Measurements from ENCODE around the gene USF2. TPM values are rescaled to one million over a fixed set of nuclear protein-coding genes. Genes with fewer than 3 reads are reported as not detected.

USF2 gene
- polyA plus RNA-seq, 1 of the 3 experiments (the other 2 are of a cell fraction), result 102 TPM

DNA sequence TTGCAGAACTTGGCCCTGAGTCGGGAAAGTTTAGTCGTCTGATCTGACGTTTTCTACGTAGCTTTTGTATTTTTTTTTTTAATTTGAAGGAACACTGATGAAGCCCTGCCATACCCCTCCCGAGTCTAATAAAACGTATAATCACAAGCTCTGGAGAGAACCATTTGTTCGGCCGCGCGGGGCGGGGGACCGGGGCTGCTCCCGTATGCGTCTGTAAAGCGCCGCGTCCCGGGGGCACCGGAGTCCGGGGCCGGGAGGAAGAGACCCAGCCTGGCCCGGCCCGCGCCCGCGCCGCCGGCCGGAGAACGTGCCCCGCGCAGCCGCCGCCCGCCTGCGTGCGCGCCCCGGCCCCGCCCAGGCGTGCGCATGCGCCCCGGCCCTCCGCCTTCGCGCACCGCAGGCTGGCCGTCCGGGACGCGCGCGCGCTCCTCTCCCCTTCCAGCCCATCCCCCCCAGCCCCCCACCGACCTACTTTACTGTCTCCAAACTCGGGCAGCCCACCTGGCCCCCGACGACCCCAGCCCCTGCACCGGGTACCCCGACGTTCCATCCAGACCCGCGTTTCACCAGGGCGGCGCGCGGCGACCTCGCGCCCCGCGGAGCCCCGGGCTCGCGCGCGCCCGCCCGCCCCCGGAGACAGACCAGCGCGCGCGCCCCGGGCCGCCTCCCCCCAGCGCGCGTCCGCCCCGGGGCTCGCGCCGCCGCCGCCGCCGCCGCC lies 785 bp upstream of the USF2 start:
- Histone ChIP-seq H3K27me3 (ENCODE audit: insufficient read depth) (no peaks in the 10 kb centered on the region), H3K4me2 (peak overlapping the region; percentile 96), H3F3A (replicated peaks; ENCODE audit: insufficient read depth) (peaks cover 4% of the 10 kb centered on the region), H3K79me2 (ENCODE audit: insufficient read depth) (peaks cover 22% of the 10 kb centered on the region), H2AFZ (ENCODE audit: low read depth) (peak overlapping the region; percentile 78), H3K4me1 (ENCODE audit: control insufficient read depth in 1 of 2, insufficient read depth in 2 of 2, low read depth in 1 of 2, low read length in 1 of 2) (peaks cover 4 to 15% of the 10 kb centered on the region in 2 experiments; a peak in 1 of 4 replicates), H3K9me3 (no peaks in the 10 kb centered on the region), H3K36me3 (replicated peaks in 1 of 2; ENCODE audit: control insufficient read depth in 1 of 2, insufficient read depth in 2 of 2, low read length in 1 of 2) (peaks cover 19 to 25% of the 10 kb centered on the region in 2 experiments), H4K20me1 (ENCODE audit: insufficient read depth) (no peaks in the 10 kb centered on the region), H3K9me2 (no peaks in the 10 kb centered on the region), H3K27ac (ENCODE audit: low read depth in 2 of 2, low read length in 1 of 2) (peak overlapping the region; percentile 79 to 95), H3K4me3 (ENCODE audit: low read depth in 2 of 2, low read length in 1 of 2) (peak overlapping the region; percentile 87 to 95), H3K9ac (peak overlapping the region; percentile 92)
- ChIA-PET CTCF (interaction anchor here (0.7 kb wide), 1 partner anchor 20 kb away, joined by 3 read pairs; no protein-coding TSS in a partner anchor), POLR2A (no interaction called here)
- peak; percentile 99 for DNase-seq
- whole genome bisulfite sequencing (ENCODE audit: low lambda C conversion rate), result under 1% methylated on average over 34 of the region's 100 CpGs
- TF ChIP-seq, protein P1, sequence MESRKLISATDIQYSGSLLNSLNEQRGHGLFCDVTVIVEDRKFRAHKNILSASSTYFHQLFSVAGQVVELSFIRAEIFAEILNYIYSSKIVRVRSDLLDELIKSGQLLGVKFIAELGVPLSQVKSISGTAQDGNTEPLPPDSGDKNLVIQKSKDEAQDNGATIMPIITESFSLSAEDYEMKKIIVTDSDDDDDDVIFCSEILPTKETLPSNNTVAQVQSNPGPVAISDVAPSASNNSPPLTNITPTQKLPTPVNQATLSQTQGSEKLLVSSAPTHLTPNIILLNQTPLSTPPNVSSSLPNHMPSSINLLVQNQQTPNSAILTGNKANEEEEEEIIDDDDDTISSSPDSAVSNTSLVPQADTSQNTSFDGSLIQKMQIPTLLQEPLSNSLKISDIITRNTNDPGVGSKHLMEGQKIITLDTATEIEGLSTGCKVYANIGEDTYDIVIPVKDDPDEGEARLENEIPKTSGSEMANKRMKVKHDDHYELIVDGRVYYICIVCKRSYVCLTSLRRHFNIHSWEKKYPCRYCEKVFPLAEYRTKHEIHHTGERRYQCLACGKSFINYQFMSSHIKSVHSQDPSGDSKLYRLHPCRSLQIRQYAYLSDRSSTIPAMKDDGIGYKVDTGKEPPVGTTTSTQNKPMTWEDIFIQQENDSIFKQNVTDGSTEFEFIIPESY (IDR thresholded peaks at IDR 0.05; ENCODE audit: borderline replicate concordance, low read depth), result no peak
- TF ChIP-seq GATA2 (CRISPR knock-in tag; IDR thresholded peaks at IDR 0.05), result no peak
- TF ChIP-seq POLR2AphosphoS5 (IDR thresholded peaks at IDR 0.05; ENCODE audit: low read depth, low read length), result peak; percentile 86
- TF ChIP-seq CHD2 (IDR thresholded peaks at IDR 0.05; ENCODE audit: low read length, partially characterized antibody), result peak; percentile 45
- peak; percentile 14; the same call in 1 of the 2 replicates for TF ChIP-seq MXI1 (IDR thresholded peaks at IDR 0.05; ENCODE audit: low read depth, low read length)
- TF ChIP-seq TAF1 (IDR thresholded peaks at IDR 0.05; ENCODE audit: borderline replicate concordance, low read depth, low read length), result peak; percentile 38; the same call in 1 of the 2 replicates
- peak; percentile 83 for TF ChIP-seq NRF1 (IDR thresholded peaks at IDR 0.05; ENCODE audit: low read depth, low read length)

DNA sequence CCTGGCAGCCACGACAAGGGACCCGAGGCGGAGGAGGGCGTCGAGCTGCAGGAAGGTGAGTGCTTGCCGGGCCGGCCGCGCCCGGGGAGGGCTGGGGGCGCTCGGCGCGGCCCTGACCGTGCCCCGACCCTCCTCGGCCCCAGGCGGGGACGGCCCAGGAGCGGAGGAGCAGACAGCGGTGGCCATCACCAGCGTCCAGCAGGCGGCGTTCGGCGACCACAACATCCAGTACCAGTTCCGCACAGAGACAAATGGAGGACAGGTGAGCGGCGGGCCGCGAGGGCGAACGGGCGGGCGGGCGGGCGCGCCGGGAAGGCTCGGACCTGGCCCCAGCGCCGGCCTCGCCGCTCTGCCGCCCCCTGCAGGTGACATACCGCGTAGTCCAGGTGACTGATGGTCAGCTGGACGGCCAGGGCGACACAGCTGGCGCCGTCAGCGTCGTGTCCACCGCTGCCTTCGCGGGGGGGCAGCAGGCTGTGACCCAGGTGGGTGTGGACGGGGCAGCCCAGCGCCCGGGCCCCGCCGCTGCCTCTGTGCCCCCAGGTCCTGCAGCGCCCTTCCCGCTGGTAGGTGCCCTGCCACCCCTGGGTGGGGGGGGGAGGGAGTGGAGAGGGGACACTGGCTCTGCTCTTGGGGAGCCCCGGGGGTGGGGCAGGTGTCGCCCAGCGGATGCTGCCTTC lies 816 bp downstream of the USF2 start:
- CTCF ChIA-PET, result interaction anchor here (0.5 to 2.6 kb wide), 28 partner anchors 9 to 499 kb away, joined by 3 to 38 read pairs (median 3); partner anchors contain the start of genes FXYD3, HAMP and MAG
- DNase-seq, result peak; percentile 89
- Histone ChIP-seq H3K9me3 (no peaks in the 10 kb centered on the region), H3K4me3 (ENCODE audit: low read depth in 2 of 2, low read length in 1 of 2) (peak overlapping the region; percentile 61 to 87; a peak in 3 of 4 replicates), H4K20me1 (ENCODE audit: insufficient read depth) (no peaks in the 10 kb centered on the region), H3F3A (replicated peaks; ENCODE audit: insufficient read depth) (peaks cover 4% of the 10 kb centered on the region), H3K9ac (peak overlapping the region; percentile 56; the same call in 1 of the 2 replicates), H2AFZ (ENCODE audit: low read depth) (no peak overlapping the region), H3K4me1 (ENCODE audit: control insufficient read depth in 1 of 2, insufficient read depth in 2 of 2, low read depth in 1 of 2, low read length in 1 of 2) (peaks cover 4 to 15% of the 10 kb centered on the region in 2 experiments; a peak in 1 of 4 replicates), H3K27me3 (ENCODE audit: insufficient read depth) (no peaks in the 10 kb centered on the region), H3K36me3 (replicated peaks in 1 of 2; ENCODE audit: control insufficient read depth in 1 of 2, insufficient read depth in 2 of 2, low read length in 1 of 2) (peaks cover 19 to 34% of the 10 kb centered on the region in 2 experiments), H3K9me2 (no peaks in the 10 kb centered on the region), H3K79me2 (ENCODE audit: insufficient read depth) (peaks cover 22% of the 10 kb centered on the region), H3K27ac (ENCODE audit: low read depth in 2 of 2, low read length in 1 of 2) (peak overlapping the region in 1 of 2 experiments; percentile 92; a peak in 2 of 4 replicates), H3K4me2 (peak overlapping the region; percentile 74)
- no peak for TF ChIP-seq EP300 (IDR thresholded peaks at IDR 0.05; ENCODE audit: borderline replicate concordance in 1 of 2, low read depth in 1 of 2, low read length in 1 of 2)
- TF ChIP-seq, protein P2, sequence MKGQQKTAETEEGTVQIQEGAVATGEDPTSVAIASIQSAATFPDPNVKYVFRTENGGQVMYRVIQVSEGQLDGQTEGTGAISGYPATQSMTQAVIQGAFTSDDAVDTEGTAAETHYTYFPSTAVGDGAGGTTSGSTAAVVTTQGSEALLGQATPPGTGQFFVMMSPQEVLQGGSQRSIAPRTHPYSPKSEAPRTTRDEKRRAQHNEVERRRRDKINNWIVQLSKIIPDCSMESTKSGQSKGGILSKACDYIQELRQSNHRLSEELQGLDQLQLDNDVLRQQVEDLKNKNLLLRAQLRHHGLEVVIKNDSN (IDR thresholded peaks at IDR 0.05; ENCODE audit: borderline replicate concordance, low read depth), result no peak
- TF ChIP-seq YY1 (IDR thresholded peaks at IDR 0.05; ENCODE audit: low read depth), result 0 out of 2 replicates have a peak, but pooled peaks have one; percentile 28
- TF ChIP-seq, protein P3, sequence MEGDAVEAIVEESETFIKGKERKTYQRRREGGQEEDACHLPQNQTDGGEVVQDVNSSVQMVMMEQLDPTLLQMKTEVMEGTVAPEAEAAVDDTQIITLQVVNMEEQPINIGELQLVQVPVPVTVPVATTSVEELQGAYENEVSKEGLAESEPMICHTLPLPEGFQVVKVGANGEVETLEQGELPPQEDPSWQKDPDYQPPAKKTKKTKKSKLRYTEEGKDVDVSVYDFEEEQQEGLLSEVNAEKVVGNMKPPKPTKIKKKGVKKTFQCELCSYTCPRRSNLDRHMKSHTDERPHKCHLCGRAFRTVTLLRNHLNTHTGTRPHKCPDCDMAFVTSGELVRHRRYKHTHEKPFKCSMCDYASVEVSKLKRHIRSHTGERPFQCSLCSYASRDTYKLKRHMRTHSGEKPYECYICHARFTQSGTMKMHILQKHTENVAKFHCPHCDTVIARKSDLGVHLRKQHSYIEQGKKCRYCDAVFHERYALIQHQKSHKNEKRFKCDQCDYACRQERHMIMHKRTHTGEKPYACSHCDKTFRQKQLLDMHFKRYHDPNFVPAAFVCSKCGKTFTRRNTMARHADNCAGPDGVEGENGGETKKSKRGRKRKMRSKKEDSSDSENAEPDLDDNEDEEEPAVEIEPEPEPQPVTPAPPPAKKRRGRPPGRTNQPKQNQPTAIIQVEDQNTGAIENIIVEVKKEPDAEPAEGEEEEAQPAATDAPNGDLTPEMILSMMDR (IDR thresholded peaks at IDR 0.05), result peak; percentile 45; the same call in 1 of the 2 replicates
- no peak for TF ChIP-seq FOXM1 (IDR thresholded peaks at IDR 0.05; ENCODE audit: low read depth)
- peak; percentile 13; the same call in 1 of the 2 replicates for TF ChIP-seq MXI1 (IDR thresholded peaks at IDR 0.05; ENCODE audit: low read depth, low read length)
- peak; percentile 50 for TF ChIP-seq RAD21 (IDR thresholded peaks at IDR 0.05; ENCODE audit: low read length)
- WGBS (ENCODE audit: low lambda C conversion rate), result 10% methylated on average over 4 of the region's 66 CpGs
- POLR2A ChIA-PET, result interaction anchor here (0.5 kb wide), 1 partner anchor 13 kb away, joined by 3 read pairs; the partner anchor contains the start of gene HAMP
